VCaP (cell line): ENCODE measurements around the gene HSPH1.
"Not testable (repeated sequence)": the region's sequence is repeated elsewhere in the genome, so short reads cannot be mapped to it uniquely, and the experiment has no call there.

ENCODE experiments used
- H3K27ac ChIP-seq: fragments of 450-650 bp; 2 replicates; pipeline ENCODE4 v1.5.1; 2017
- CTCF ChIP-seq: fragments of 450-650 bp; conservative IDR thresholded peaks from 2 replicates; pipeline ENCODE4 v1.5.1; 2017; ENCODE audit warnings: mild to moderate bottlenecking, moderate library complexity

HSPH1 gene

GRCh38 chr13:31105020-31105795 is 56.5 kb downstream of the HSPH1 start:
- no peak for TF ChIP-seq CTCF
- H3K27ac ChIP-seq: no peak overlapping the region

- TF ChIP-seq CTCF: no peak
- no peak overlapping the region for H3K27ac ChIP-seq
These were observed 58.8 kb downstream of the HSPH1 start for GRCh38 chr13:31102905-31103304.

- H3K27ac ChIP-seq: no peak overlapping the region
- TF ChIP-seq CTCF: no peak
These were observed 60.1 kb downstream of the HSPH1 start for GRCh38 chr13:31101472-31102170.

- no peak overlapping the region for H3K27ac ChIP-seq
- TF ChIP-seq CTCF: no peak
These were observed 61.0 kb downstream of the HSPH1 start for GRCh38 chr13:31100721-31101120.

- not testable (repeated sequence) for H3K27ac ChIP-seq
These were observed 63.7 kb downstream of the HSPH1 start for GRCh38 chr13:31097911-31098434.

- H3K27ac ChIP-seq: no peak overlapping the region
- TF ChIP-seq CTCF: no peak
These were observed 64.9 kb downstream of the HSPH1 start for GRCh38 chr13:31096654-31097302.

- TF ChIP-seq CTCF: no peak
- H3K27ac ChIP-seq: no peak overlapping the region
These were observed 67.2 kb downstream of the HSPH1 start for GRCh38 chr13:31094331-31095015.
